Measurements from ENCODE around the gene MLIP.
A peak's percentile ranks its signal among the peaks of the same experiment; 100 is the strongest.
"Not testable (repeated sequence)": the region's sequence is repeated elsewhere in the genome, so short reads cannot be mapped to it uniquely, and the experiment has no call there.

MLIP gene, protein sequence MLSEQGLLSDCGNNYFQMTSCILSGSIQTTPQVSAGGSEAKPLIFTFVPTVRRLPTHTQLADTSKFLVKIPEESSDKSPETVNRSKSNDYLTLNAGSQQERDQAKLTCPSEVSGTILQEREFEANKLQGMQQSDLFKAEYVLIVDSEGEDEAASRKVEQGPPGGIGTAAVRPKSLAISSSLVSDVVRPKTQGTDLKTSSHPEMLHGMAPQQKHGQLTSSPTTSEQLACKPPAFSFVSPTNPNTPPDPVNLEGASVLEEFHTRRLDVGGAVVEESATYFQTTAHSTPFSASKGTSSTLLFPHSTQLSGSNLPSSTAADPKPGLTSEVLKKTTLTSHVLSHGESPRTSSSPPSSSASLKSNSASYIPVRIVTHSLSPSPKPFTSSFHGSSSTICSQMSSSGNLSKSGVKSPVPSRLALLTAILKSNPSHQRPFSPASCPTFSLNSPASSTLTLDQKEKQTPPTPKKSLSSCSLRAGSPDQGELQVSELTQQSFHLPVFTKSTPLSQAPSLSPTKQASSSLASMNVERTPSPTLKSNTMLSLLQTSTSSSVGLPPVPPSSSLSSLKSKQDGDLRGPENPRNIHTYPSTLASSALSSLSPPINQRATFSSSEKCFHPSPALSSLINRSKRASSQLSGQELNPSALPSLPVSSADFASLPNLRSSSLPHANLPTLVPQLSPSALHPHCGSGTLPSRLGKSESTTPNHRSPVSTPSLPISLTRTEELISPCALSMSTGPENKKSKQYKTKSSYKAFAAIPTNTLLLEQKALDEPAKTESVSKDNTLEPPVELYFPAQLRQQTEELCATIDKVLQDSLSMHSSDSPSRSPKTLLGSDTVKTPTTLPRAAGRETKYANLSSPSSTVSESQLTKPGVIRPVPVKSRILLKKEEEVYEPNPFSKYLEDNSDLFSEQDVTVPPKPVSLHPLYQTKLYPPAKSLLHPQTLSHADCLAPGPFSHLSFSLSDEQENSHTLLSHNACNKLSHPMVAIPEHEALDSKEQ

DNA sequence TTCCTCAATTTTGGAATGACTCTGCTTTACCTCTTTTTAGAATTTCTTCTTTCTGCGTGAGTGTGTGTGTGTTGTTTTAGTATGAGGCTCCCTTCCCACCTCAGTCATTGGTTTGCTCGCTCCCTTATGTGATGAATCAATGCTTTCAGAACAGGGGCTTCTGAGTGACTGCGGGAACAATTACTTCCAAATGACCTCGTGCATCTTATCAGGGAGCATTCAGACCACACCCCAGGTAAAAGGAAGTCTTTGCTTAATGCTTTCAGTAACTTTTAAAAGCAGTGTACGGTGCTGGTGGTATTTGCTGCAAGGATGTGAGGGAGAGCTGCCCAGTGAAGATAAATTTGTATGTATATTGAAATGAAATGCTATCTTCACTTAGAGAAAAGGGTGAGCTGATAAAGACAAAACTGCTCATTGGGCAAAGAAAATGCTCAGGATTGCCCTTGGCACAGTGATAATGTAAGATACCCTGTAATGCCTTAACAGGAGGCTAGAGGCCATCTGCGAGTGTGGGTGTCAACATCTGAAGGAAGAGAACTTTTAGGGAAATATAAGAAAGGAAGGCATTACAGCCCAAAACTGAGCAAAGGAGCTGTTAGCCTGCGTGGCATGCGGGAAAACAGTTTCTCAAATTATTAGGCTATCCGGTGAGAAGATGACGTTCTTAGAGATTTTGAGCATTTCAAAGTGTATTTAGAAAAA is at the start of gene MLIP:
Gene MLIP, plus strand, starts transcription at position 103 of the 705 bp plus-strand sequence. Its CDS starts 37 bp downstream, at position 140.
- DNase-seq: no peak

DNA sequence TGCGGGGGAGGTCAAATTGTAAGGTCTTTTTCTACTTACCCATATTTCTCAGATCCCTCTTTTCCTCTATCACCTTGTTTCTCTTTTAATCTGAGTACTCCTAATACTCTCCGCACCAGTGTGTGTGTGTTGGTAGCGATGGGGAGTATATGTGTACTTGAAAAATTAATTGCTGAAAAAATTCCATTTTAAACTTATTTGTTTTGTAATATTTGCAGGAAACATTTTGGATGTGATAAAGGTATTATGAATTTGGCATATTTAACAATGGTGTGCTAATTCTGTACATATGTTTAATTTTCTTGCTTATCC is 48.1 kb upstream of the MLIP start:
- DNase-seq: no peak

DNA sequence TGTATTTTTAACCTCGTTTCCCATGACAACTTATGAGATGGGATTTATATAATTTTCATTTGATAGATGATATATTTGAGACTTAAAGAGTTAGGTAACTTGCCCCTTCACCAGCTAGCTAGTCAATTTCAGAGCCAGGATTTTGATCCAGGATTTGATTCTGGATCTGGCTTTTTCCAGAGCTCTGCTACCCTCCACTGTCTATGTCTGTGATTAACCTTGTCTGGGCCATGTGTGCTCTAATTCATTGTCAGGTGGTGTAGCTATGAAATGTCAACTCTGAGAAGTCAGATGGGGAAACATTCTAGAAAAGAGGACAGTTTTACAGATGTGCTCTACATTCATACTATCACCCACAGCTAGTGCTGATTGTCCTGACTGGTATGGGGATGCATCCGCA is 42.5 kb upstream of the MLIP start:
- no peak for DNase-seq

DNA sequence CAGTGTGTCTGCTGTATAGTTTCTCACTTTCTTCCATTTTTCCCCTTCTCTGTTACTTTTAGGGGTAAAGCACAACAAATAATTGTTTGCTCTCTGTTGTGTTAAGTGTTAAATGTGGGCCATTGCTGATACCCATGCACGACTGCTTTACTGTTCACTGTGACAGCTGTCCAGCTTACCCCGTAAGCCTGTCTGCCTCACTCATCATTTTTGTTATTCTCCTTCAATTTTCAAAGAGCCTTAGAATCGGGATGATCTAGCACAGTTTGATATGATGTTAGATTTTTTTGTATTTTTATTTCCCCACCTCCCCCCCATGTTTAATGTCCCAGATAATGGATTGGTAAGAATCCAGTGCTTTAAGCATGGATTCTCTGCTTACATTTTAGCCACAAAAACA is 41.2 kb upstream of the MLIP start:
- DNase-seq: no peak

DNA sequence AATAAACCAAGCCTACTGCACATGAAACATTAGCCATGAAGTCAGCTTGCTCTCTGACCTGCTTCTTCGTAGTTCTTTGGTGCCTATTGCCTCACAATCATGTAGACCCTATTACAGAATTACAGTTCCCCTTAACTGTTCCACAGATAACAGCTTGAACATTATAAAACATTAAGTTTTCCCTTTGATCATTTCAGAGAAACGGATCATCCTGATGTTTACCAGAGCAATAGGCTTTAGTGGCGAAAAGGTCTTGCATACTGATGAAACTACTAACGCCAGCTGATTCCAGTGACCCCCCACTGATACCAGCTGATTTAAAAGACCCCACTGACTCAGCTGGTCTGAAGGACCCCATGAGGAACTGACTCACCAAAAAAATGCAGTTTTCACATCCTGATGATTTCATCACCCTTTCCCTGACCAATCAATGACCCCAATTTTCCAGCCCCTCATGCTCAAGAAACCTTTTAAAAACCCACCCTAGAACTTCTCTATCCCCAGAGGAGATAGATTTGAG is 39.4 kb upstream of the MLIP start:
- DNase-seq: no peak

DNA sequence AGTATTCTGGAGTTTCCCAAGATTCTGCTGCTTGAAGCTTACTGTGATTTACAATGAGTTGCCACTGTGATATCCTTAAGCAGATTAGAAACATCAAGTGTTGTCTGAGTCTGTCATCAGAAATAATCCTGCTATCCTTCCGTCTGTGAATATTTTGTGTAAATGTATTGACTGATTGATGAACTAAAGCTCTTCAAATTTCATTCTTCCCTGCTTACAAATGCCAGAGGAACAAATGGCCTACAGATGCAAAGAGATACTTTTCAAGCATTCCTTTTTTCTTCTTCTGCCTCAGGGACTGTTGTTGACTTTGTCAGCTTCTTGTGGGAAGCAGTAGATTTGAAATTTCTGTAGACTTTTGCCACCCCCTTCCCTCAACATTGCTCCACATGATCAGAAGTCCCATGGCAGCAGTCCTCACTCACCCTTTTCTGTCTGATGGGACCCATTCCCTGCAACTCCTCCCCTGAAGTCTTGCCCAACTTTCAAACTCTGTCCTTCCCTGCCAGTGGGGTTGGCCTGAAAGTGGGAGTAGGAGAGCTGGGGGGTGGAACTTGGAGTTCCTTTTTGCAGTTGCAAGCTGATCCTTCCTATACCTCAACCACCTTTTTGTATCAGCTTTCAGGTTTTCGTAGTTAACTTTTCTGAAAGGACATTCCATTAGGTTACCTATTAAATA is 38.5 kb upstream of the MLIP start:
- no peak for DNase-seq

DNA sequence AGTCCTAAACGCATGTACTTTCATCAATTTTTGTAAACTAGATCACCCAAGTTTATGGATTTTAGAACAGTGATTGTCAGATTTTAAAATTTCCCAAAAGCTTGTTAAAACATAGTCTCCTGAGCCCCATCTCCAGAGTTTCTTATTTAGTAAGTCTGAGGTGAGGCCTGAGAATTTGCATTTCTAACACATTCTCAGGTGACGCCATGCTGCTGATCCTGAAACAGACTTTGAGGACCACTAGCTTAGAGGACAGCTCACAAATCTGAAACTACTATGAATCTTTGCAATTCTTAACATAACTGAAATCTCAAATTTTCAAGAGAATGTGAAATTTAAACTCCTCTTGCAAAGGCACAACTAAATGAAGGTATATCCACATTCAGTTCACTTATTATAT is 37.8 kb upstream of the MLIP start:
- DNase-seq: no peak

DNA sequence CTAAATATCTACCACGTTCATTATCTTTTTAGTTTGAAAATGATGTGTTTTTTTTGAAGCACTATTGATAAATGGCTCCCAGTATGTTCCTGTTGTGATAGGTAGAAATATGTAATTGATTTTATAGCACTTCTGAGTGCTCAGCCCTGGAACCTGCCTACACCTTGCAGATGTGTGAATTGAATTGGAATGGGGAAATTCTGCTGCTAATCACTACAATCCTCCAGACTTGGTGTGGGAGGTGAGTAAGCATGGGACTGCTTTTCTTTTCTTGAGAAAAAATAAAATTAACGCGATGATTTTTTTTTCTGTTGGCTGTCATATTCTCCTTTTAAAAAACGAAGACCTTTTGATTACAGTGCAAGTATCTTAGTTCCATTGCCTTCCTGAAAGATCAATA is 37.1 kb upstream of the MLIP start:
- DNase-seq: no peak

DNA sequence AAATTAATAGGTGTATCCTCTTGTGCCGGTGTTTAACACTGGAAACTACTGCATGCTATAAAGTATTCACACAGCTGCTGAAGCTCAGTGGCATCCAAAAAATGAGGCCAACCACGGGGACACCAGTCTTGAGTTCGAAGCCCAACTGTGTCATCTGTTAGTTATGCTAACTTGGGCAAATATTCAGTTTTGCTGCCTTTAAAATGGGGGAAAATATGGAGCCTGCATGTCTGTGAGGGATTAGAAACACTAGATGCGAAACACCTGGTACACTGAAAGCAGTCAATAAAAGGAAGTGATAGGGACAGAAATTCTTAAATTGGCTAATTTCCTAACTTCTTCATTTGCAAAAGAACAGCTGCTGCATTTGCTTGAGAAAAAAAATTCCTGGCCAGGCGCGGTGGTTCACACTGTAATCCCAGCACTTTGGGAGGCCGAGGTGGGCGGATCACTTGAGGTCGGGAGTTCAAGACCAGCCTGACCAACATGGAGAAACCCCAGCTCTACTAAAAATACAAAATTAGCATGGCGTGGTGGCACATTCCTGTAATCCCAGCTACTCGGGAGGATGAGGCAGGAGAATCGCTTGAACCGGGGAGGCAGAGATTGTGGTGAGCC is 36.6 kb upstream of the MLIP start:
- no peak for DNase-seq

DNA sequence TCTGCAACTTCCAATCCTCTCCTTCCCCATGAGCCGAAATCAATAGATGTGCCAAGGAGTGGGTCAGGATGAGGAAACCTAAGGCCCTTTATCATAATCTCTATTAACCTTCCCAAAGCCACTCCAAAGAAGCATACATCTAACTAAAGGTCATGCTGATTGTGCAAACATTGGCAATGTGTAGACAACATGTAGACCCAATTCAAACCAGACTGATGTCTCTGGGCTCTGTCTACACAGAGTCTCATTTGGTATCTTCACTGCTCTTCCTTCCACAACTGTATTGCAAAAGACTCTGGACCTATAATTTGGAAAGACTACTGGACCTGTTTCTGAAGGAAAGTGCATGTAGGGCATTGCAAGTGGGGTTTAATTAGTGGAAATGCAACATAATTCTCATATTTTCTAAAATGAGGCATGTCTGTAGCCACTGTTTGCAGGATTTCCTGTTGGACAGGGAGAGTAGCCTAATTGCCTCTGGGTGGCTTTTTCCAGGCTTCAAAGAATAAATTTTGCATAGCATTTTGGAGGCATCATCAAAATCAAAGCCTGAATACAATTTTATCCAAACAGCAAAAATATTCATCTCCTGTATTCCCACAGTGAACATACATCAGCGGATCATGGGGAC is 35.0 kb upstream of the MLIP start:
- DNase-seq: no peak

DNA sequence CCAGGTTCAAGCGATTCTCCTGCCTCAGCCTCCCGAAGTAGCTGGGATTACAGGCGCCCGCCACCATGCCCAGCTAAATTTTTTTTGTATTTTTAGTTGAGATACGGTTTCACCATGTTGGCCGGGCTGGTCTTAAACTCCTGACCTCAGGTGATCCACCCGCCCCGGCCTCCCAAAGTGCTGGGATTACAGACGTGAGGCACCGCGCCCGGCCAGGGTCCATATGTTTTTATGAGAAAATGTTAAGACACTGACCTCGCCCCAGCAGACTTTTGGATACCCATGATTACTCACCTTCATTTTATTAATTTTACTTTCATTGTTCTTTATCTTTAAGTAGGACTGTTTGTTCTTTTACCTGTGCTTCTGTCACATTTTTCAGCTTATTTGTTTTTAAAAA is 29.7 kb upstream of the MLIP start:
- not testable (repeated sequence) for DNase-seq

DNA sequence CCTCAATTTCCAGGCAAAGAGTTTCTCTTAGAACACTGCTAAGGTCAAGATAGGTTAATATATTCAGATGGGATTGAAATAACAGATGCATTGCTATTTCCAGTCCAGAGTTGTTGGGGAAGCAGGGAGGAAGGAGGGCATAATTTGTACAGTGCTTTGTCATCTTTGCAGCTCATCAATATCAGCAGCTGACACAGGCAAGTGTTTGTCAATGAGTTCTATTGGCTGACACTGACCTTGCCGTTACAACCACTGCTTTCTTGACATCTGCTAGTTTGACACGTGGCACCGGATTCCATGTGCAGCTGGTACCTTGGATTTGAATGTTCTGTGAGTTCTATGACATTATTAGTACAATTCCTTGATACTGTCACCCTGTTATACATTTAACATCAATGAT is 28.0 kb upstream of the MLIP start:
- peak in 1 of 3 experiments; percentile 43 for DNase-seq

DNA sequence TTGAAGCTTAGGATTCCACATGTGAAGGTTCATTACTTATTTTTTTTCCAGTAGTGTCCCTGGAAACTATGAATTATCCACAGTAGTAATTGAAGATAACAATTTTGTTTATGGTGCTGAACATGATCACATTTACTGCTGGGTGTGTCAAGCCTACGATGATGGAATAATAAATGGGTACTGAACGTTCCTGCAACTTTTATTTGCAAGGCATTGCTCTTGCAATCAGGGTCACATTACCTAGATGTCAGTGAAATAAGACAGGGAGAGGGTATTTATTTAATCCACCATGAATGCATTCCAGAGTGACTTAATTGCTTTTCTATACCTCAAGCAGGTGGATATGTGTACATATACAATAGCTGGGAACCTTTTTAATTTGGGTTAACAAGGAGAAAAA is 27.0 kb upstream of the MLIP start:
- DNase-seq: peak in 2 of 3 experiments; percentile 11 to 61

DNA sequence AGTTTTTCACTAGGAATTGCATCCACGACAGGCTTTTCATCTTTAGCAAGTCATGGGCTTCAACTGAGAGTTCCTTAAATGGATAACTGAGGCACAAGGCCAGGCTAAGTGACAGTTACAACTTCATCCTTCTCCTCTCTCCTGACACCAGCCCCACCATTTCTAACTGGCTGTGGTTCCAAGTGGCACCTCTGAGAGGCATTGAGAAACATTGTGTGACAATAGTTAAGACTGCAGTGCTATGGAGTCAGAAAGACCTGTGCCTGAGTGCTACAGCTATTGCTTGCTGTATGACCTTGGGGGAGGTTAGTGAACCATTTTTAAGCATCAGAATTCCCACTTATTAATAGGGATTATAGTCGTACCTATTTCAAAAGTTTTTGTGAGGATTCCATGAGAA is 26.2 kb upstream of the MLIP start:
- DNase-seq: no peak

DNA sequence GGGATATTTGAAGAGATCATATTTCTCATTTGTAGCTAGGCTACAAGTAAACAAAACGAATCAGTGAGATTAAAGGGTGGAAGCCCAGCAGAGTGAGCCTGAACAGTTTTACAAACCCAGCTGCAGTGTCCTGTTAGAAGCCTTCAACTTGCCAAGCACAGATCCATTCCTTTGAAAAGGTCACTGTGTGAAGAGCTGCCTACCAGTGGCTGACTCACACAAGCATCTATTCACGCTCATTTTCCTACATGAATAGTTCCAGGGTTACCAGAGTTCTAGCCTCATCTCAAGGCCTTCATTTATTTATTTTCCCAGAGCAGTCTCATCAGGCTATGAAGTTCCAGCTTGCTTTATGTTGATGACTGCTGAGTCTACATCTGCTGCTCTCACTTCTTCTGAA is 25.7 kb upstream of the MLIP start:
- no peak for DNase-seq

DNA sequence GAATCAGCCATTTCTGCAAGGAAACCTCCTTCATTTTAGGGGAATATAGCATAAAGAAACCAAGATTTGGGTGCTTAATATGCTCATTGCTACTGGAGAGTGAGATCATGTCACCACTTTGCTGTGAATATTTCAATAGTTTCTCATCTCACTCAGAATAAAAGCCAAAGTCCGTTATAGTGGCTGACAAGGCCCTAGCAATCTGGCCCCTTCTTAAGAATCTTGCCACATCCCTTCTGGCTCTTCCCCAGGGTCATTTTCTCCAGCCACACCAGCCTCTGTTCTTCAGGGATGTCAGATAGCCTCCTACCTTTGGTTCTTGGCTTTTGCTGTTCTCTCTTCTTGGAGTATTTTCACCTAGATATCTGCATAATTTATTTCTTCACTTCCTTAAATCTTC is 24.8 kb upstream of the MLIP start:
- no peak for DNase-seq

DNA sequence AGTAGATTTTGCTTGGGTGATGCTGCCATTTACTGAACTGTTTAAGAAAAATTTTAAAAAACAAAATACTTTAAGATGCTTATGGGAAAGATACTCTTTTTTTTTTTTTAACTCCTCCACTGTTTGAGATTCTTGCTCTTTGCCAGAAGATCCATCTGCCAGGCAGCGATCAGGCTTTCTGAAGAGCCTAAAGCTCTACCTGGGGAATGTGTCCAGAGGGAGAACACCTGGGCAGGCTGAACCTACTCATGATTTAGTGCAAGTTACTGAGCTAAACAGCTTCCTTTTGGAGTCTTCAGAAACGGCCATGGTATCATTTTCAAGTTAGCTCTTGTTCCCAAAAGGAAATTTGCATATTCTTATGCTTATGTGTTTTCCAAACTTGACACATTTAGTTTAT is 23.5 kb upstream of the MLIP start:
- no peak for DNase-seq

DNA sequence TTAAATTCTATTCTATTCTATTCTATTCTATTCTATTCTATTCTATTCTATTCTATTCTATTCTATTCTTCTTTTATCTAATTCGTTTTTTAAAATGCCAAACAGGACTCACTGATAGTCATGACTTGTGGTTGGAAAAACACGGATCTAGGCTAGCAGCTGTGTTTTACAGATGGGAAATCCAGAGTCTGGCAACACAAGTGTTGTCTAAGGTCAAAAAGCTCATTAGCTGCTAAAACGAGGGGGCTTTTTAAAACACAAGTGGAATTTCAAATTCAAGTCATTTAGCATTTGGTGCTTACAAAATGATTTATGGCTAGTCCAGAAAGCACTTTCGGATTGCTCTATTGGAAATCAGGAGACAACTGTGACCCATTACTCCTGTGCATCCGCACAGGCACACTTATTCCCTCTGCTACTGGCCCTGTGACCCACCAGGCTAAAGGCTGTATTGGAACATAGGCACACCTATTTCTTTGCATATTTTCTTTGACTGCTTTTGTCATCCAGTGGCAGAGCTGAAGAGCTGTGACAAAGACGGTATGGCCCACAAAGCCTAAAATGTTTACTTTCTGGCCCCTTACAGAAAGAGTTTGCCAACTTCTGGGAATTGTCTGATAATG is 17.8 kb upstream of the MLIP start:
- DNase-seq: no peak

DNA sequence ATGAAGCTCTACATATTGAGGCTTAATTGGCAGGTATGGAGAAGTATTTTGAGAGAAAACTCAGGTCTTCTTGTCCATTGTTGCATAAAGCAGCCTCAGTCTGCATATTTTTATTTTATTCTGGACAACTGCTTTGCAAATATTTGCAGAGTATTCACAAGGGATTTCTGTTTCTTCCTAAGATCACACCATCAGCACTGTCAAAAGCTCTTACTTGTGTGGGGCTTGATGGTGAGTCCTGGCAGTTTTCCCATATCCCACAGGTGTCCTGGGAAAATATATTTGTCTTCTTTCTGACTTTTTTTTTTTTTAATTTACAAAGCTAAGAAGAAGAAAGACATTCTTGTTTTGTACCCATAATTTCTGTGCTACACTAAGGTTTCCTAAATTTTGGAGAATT is 16.9 kb upstream of the MLIP start:
- DNase-seq: peak in 2 of 3 experiments; percentile 15 to 19

DNA sequence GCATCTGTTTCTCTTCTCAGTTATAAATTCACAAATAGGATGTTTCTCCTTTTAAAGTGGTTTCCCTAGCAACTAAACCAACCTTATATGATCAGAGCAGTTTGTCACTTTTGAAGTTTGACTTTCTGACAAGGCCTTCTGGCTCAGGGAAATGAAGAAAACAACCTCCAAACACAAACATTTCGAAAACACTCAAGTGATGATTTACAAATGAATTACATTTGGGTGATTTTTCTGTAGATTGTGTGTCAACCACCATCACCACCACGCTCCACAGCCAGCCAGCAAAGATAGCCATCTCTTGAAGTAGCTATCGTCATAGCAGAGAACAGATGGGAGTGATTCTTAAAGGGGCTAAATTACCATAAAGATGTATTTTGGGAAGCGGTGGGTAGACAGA is 16.5 kb upstream of the MLIP start:
- no peak for DNase-seq

DNA sequence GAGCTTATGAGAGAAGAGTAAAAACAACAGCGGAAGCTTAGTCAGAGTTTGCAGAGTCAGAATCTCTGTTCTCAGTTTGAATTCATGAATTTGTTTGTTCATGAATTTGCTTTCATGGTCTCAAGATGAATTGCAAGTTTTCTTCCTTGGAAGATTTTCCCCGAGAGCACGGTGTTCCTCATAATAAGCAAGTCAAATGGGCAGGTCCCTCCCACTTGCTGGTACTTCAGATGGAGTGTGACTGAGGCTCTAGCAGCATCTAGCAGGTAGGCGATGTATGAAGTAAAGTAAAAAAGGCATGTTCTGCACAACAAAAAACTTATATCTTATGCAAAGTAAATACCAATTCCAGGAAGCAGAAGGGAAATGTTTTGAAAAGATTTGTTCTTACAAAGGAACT is 15.5 kb upstream of the MLIP start:
- no peak for DNase-seq
